Right lobe of liver (tissue), 4 donors: ENCODE results near the gene ALK.

Source experiments
- CTCF ChIP-seq, 4 donors: fragments of 200-600 bp in 3 of 4; fragments of 450-650 bp in 1 of 4; IDR thresholded peaks; one replicate each; pipeline versions ENCODE4 v1.5.1 to v1.8.0; 2016 to 2022; ENCODE audit warnings: antibody characterized with exemption in 4 of 4, mild to moderate bottlenecking in 2 of 4
- POLR2A ChIP-seq: fragments of 450-650 bp; IDR thresholded peaks from one replicate; pipeline ENCODE4 v1.6.1; 2017; ENCODE audit warnings: antibody characterized with exemption, mild to moderate bottlenecking
- donor health status: DM: no; HTN: no; CAD: no.
- donor health status: DM: no; HTN: no; CAD: no.
- donor health status: DM: no; HTN: yes; CAD: no.

- TF ChIP-seq CTCF (IDR thresholded peaks at IDR 0.05), result no peak
- TF ChIP-seq POLR2A, result no peak
Measured at GRCh38 chr2:29583104-29583503, 338.3 kb downstream of the ALK start.
